Upper lobe of left lung (tissue), 6 donors: ENCODE measurements around the gene PSMD11. TPM values are rescaled to one million over a fixed set of nuclear protein-coding genes. Genes with fewer than 3 reads are reported as not detected.
"Not testable (repeated sequence)": the region's sequence is repeated elsewhere in the genome, so short reads cannot be mapped to it uniquely, and the experiment has no call there.

Source experiments
- ATAC-seq, 2 donors: fragments of 200-7000 bp; cut with Tn5 transposase; one replicate each; pipeline ENCODE4 v1.9.1; 2022; ENCODE audit warnings: mild to moderate bottlenecking in 2 of 2, moderate library complexity in 2 of 2; ENCODE audit not compliant: low FRiP score in 2 of 2
- DNase-seq, 2 donors: peaks; one replicate each; pipeline ENCODE4 v3.0.0-alpha.2; 2019 to 2020
- H3K27ac ChIP-seq, 4 donors: fragments of 200-600 bp; sonication (generic); one replicate each; pipeline ENCODE4 v1.5.1; 2016 to 2019
- H3K27me3 ChIP-seq, 4 donors: fragments of 200-600 bp; sonication (generic); one replicate each; pipeline ENCODE4 v1.5.1; 2017 to 2019
- H3K36me3 ChIP-seq, 4 donors: fragments of 200-600 bp; sonication (generic); one replicate each; pipeline ENCODE4 v1.5.1; 2016 to 2019
- H3K4me1 ChIP-seq, 4 donors: fragments of 200-600 bp; sonication (generic); one replicate each; pipeline ENCODE4 v1.5.1; 2018 to 2019
- H3K4me3 ChIP-seq, 4 donors: fragments of 200-600 bp; sonication (generic); one replicate each; pipeline ENCODE4 v1.5.1; 2017 to 2019; ENCODE audit warnings: mild to moderate bottlenecking in 2 of 4, moderate library complexity in 1 of 4
- H3K9me3 ChIP-seq, 4 donors: fragments of 200-600 bp; sonication (generic); one replicate each; pipeline ENCODE4 v1.5.1; 2018 to 2019
- CTCF ChIP-seq, 6 experiments: fragments of 450-650 bp in 4 of 6; fragments of 200-600 bp in 2 of 6; sonication (generic) in 2 of 6; IDR thresholded peaks; one replicate each; pipeline ENCODE4 v1.5.1; 2016 to 2019; ENCODE audit warnings: antibody characterized with exemption in 6 of 6
- EP300 ChIP-seq, 4 donors: sonication (generic); formaldehyde crosslinking; IDR thresholded peaks; one replicate each; pipeline ENCODE4 v1.5.1; 2017; ENCODE audit warnings: antibody characterized with exemption in 4 of 4, control low read depth in 2 of 4
- POLR2A ChIP-seq, 4 donors: fragments of 450-650 bp; IDR thresholded peaks; one replicate each; pipeline ENCODE4 v1.5.1; 2016 to 2017; ENCODE audit warnings: antibody characterized with exemption in 4 of 4, mild to moderate bottlenecking in 2 of 4
- POLR2AphosphoS5 ChIP-seq, 2 donors: sonication (generic); formaldehyde crosslinking; IDR thresholded peaks; one replicate each; pipeline ENCODE4 v1.5.1; 2017; ENCODE audit warnings: antibody characterized with exemption in 2 of 2
- WGBS, 2 donors: methylation state at CpG; one replicate each; pipeline ENCODE4 v1.1.5; 2017 to 2018; 5-methylcytosine and 5-hydroxymethylcytosine counted together
- total RNA-seq, 6 donors: library from RNA; depleted of rRNA in 4 of 6; stranded (reverse); fragments of >200 nt in 4 of 6; gene quantifications; one replicate each; pipeline versions ENCODE4 v1.1.0 to v1.2.1, GENCODE V29; 2016 to 2021
- donor health status: DM: no; HTN: no; CAD: no; lungs with moderate emphysema.
- donor health status: DM: no; HTN: yes; CAD: no; lungs with severe emphysema.

The PSMD11 gene
- 10 to 100 TPM; 42.4 to 71.4 (median 62.8) TPM for total RNA-seq

- 0% methylated on average over 9 of the region's 74 CpGs; no CpG with 5 or more reads in 1 of the 2 donors for WGBS, 2 donors
- peak within 1 kb of the TSS; percentile 67 to 93 (median 84) for H3K4me3 ChIP-seq
- H3K9me3 ChIP-seq, result no peaks in the 10 kb centered on the region
- H3K36me3 ChIP-seq, result peaks cover 4 to 30% (median 18%) of the 10 kb centered on the region in 4 donors
- no peaks in the 10 kb centered on the region for H3K27me3 ChIP-seq
- peaks cover 18 to 32% (median 23%) of the 10 kb centered on the region in 4 donors for H3K4me1 ChIP-seq
- peak; percentile 99 for DNase-seq
- peak; percentile 98 to 99 for ATAC-seq
- peak within 1 kb of the TSS; percentile 86 to 91 (median 86) for H3K27ac ChIP-seq
- TF ChIP-seq POLR2AphosphoS5 (IDR thresholded peaks at IDR 0.05) (peak; percentile 40 to 72), CTCF (IDR thresholded peaks at IDR 0.05) (peak in 5 of 6 experiments; percentile 74 to 94 (median 81)), POLR2A (IDR thresholded peaks at IDR 0.05) (peak in 3 of 4 donors; percentile 45 to 78 (median 78)), EP300 (IDR thresholded peaks at IDR 0.05) (no peak)
These were observed at the start of gene PSMD11 for GRCh38 chr17:32444301-32445073. Gene PSMD11 (plus strand): TSS chr17:32444510. CDS start chr17:32444524, 14 bp downstream.

DNA sequence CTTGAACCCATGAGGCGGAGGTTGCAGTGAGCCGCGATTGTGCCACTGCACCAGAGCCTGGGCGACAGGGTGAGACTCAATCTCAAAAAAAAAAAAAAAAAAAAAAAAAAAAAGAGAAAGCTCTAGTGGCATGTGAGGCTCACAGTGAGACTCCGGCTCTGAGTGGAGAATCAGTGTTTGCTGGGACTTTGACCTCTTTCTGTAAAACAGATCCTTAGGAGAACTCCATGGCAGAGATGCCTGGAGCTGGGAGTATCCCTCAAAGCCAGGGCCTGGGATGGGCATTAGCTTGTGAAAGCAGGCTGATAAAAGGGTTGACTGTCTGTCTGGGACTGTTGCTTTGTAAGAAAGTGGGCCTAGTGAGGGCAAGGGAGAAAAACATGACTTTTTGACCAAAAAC lies 48.0 kb upstream of the PSMD11 start:
- no peaks in the 10 kb centered on the region for H3K9me3 ChIP-seq
- no peak for ATAC-seq
- no peaks in the 10 kb centered on the region for H3K4me1 ChIP-seq
- H3K4me3 ChIP-seq, result no peak overlapping the region
- WGBS, 2 donors, result 92 to 98% methylated on average over 5 of the region's 5 CpGs
- H3K36me3 ChIP-seq, result no peaks in the 10 kb centered on the region
- no peak for DNase-seq
- TF ChIP-seq POLR2AphosphoS5 (IDR thresholded peaks at IDR 0.05), result no peak
- no peak for TF ChIP-seq EP300 (IDR thresholded peaks at IDR 0.05)
- no peak for TF ChIP-seq POLR2A (IDR thresholded peaks at IDR 0.05)
- TF ChIP-seq CTCF (IDR thresholded peaks at IDR 0.05), result no peak
- H3K27me3 ChIP-seq, result no peaks in the 10 kb centered on the region
- H3K27ac ChIP-seq, result no peak overlapping the region

DNA sequence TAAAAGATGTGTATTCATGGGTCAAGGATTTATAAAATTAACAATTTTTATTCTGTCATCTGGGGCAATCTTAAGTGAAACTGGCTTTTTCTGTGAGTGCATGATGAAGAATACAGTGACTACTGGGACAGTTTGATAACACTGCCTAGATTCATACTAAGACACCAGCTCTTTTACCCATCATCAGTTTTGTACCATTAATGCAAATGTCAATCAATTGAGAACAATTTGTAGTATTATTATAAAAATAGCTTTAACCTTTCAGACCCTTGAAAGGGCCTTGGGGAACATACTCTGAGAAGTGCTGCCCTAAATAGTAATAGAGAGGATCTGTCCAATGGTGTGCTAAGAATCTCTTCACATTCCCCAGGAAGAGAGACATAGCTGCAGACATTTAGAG lies 45.4 kb upstream of the PSMD11 start:
- ATAC-seq, result no peak

DNA sequence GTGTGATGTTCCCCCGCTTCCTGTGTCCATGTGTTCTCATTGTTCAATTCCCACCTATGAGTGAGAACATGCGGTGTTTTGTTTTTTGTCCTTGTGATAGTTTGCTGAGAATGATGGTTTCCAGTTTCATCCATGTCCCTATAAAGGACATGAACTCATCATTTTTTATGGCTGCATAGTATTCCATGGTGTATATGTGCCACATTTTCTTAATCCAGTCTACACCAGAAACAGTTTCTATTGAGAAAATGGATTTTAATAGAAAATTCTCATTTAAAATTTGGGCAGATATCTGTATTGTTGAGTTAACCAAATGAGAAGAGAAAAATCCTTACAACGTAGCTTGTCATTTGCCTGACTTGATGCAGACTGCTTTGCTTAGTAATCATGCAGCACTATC lies 34.2 kb upstream of the PSMD11 start:
- H3K27me3 ChIP-seq, ATAC-seq, H3K4me1 ChIP-seq, DNase-seq, H3K9me3 ChIP-seq, H3K27ac ChIP-seq, H3K36me3 ChIP-seq, H3K4me3 ChIP-seq: not testable (repeated sequence)
- 97 to 100% methylated on average over 3 of the region's 3 CpGs for WGBS, 2 donors

More for the DNA sequence above, 45.4 kb upstream of the PSMD11 start:
- no peak for DNase-seq
- Histone ChIP-seq H3K4me3 (no peak overlapping the region), H3K36me3 (no peaks in the 10 kb centered on the region), H3K4me1 (no peaks in the 10 kb centered on the region), H3K9me3 (no peaks in the 10 kb centered on the region), H3K27ac (no peak overlapping the region), H3K27me3 (no peaks in the 10 kb centered on the region)
- TF ChIP-seq POLR2AphosphoS5 (IDR thresholded peaks at IDR 0.05) (no peak), POLR2A (IDR thresholded peaks at IDR 0.05) (no peak), CTCF (IDR thresholded peaks at IDR 0.05) (no peak), EP300 (IDR thresholded peaks at IDR 0.05) (no peak)

DNA sequence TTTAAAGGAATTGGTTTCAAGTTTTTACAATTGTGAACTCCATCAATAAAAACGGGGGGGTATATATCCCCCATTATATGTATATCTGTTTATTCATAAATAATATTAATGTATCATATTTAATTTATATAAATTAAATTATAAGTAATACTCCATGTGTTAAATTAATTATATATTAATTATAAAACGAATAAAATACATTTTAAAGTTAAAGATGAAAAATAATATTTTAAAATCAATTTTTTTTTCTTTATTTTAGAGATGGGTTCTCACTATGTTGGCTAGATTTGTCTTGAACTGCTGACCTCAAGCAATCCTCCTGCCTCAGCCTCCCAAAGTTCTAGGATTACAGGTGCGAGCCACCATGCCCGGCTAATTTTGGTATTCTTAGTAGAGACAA lies 17.4 kb upstream of the PSMD11 start:
- Histone ChIP-seq H3K27me3 (no peaks in the 10 kb centered on the region), H3K4me1 (no peaks in the 10 kb centered on the region), H3K36me3 (no peaks in the 10 kb centered on the region), H3K27ac (no peak overlapping the region), H3K4me3 (no peak overlapping the region), H3K9me3 (peaks cover 0 to 13% (median 0%) of the 10 kb centered on the region in 4 donors)
- TF ChIP-seq CTCF (IDR thresholded peaks at IDR 0.05), result no peak
- no peak for TF ChIP-seq POLR2AphosphoS5 (IDR thresholded peaks at IDR 0.05)
- TF ChIP-seq POLR2A (IDR thresholded peaks at IDR 0.05), result no peak
- TF ChIP-seq EP300 (IDR thresholded peaks at IDR 0.05), result no peak
- WGBS, 2 donors, result 79 to 80% methylated on average over 4 of the region's 4 CpGs
- DNase-seq, result no peak
- no peak for ATAC-seq
